Measurements from ENCODE around the gene CCDC91.
"Not testable (repeated sequence)": the region's sequence is repeated elsewhere in the genome, so short reads cannot be mapped to it uniquely, and the experiment has no call there.

CCDC91 gene

GRCh38 chr12:28306535-28306934 lies 116.3 kb downstream of the CCDC91 start:
- no peak for DNase-seq

DNA sequence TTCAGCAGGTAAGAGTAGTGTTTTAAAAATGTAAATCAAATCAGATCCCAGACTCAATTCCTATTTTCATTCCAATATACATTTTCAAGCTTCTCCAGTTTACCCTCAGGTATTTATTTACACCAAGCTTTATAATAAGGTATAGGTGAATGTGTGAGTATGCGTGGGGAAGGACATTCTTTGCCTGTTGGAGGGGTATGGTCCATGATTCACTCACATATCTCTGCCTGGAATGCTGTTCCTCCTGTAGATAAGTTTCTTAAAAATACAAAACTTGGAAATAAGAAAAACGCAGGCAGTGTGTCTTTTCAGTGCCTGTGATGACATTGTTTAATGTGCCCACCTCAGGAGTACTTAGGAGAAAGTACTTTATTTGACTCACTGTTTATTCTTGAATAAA lies 118.6 kb downstream of the CCDC91 start:
- no peak for DNase-seq

DNA sequence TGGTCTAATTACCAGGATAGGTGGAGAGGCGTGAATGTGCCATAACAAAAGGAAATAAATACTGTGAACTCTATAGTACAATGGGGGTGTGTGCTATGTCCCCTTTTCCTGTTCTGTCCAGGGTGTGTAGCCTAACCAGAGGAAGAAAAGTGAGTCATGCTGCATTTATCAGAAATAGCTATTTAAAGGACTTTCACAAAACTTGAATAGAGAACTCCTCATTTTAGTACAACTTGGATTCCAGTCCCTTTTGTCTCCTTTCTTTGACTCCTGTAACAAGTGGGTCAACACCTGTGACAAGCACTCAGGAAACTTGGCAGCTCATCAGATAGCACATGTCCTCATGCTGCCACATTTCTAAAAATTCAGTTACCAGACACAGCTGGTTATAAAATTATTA lies 123.4 kb downstream of the CCDC91 start:
- DNase-seq = no peak

- no peak for DNase-seq
Observed at GRCh38 chr12:28316049-28316448, 125.8 kb downstream of the CCDC91 start.

GRCh38 chr12:28318273-28318672 lies 128.0 kb downstream of the CCDC91 start:
- no peak for DNase-seq

DNA sequence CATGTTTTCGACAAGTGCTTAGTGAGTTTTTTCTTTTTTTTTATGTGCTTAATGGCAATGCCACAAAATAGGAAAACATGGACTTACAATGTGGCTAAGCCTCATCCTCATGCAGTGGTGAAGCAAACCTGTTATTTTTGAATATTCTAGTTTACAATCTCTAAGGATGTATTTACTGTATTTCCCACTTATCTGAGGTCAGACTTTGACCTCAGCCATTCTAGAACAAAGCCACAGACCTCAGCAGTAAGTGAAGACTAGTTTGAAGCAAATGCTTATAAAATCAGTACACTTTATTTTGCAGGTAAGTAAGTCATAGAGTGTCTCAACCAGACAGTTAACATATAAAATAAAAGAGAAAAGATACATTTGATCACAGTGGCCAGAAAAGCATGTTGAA lies 130.1 kb downstream of the CCDC91 start:
- DNase-seq = no peak

GRCh38 chr12:28327722-28328121 lies 137.5 kb downstream of the CCDC91 start:
- DNase-seq = no peak

- DNase-seq = no peak
Observed at GRCh38 chr12:28328967-28329366, 138.7 kb downstream of the CCDC91 start.

GRCh38 chr12:28329727-28330126 lies 139.5 kb downstream of the CCDC91 start:
- DNase-seq = not testable (repeated sequence)

- DNase-seq = not testable (repeated sequence)
Observed at GRCh38 chr12:28330232-28330631, 140.0 kb downstream of the CCDC91 start.

- DNase-seq = no peak
Observed at GRCh38 chr12:28331130-28331529, 140.9 kb downstream of the CCDC91 start.

DNA sequence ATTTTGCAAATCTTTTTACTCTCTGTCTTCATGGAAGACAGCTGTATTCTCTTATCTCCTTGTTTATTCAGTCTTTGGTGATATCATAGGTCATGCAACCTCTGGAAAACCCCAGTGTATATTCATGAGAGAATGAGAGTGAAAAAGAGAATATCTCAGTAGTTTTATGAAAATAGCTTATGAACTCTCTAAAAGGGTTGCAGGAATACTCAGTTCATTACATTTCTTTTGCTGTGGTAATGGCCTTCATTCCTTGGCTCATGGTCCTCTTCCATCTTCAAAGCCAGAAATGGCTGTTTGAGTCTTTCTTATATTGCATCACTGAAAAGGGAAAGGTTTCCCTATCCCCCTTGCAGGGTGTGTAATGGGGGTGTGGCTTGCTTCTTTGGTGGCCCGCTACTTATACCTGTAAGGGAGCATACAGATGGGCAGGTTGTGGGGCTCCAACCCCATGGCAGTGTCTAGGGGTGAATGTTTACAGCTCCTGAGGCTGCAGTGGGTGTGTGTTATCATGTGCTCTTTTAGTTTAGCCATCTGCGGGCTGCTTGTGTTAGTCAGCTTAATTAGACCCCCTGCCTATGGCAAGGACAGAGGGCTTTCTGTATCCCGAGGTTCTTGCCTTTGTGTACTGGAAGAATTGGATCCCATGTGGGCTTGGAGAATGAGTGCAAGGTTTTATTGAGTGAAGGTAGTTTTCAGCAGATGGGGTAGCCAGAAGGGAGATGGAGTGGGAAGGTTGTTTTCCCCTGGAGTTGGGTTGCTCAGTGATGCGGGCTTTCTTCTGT lies 150.2 kb downstream of the CCDC91 start:
- no peak for DNase-seq

DNA sequence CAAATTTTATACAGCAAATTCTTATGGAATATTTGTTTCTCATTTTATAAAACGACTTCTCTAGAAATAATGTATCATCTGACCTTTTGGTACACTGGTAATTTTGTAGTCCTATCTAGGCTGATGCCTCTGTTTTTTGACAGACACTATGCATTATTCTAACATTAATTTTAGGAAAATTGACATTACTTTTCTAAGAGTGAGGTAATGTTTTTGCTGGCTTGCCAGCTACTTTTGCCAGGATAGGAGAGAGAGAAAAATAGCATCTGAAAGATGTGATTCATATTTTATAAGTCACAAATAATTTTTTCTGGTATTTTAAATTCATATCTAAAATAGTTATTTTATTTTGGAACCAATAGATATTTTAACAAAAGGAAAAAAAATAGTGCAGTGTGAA lies 153.5 kb downstream of the CCDC91 start:
- no peak for DNase-seq

DNA sequence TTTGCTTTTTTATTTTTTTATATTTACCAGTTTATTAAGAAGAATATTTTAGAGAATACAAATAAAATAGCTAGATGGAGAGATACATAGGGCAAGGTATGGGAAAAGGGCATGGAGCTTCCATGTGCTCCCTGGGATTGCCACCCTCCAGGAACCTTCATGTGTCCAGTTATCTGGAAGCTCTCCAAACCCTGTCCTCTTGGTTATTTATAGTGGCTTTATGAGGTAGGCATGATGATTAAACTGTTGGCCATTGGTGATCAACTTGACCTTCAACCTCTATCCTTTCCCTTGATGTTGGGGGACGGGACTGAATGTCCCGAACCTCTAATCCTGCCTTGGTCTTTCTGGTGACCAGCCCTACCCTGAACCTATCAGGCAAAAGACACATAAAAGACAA lies 156.3 kb downstream of the CCDC91 start:
- no peak for DNase-seq

- DNase-seq = no peak
Observed at GRCh38 chr12:28349196-28349595, 158.9 kb downstream of the CCDC91 start.

DNA sequence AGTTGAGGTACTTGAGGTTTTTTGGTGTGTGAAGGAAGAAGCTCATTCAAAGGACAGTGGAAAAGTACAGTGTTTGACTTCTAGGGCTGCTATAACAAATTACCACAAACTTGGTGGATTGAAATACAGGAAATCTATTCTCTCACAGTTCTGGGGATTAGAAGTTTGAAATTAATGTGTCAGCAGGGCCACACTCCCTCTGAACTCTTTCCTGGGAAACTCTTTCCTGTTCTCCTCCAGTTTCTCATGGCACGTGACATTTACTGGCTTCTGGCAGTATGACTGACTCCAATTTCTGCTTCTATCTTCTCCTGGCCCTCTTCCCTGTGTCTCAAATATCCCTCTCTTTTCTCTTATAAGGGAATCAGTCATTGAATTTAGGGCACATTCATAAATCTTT lies 160.2 kb downstream of the CCDC91 start:
- no peak for DNase-seq

- no peak for DNase-seq
Observed at GRCh38 chr12:28351414-28351813, 161.2 kb downstream of the CCDC91 start.

GRCh38 chr12:28355161-28355560 lies 164.9 kb downstream of the CCDC91 start:
- no peak for DNase-seq

GRCh38 chr12:28360253-28360652 lies 170.0 kb downstream of the CCDC91 start:
- DNase-seq = no peak

DNA sequence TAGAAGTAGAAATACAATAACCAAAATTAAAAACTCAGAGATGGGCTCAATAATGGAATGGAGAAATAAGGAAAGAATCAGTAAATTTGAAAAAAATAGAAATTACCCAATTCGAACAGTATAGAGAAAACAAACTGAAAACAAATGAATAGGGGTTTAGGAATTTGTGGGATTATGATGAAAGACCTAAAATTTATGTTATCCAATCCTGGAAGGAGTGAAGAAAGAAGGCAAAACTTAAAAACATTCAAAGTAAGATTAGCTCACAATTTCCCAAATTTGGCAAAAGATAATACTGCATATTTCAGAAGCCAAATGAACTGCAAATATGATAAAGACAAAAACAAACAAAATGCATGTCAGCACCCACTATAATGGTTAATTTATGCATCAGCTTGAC lies 177.1 kb downstream of the CCDC91 start:
- DNase-seq = no peak

DNA sequence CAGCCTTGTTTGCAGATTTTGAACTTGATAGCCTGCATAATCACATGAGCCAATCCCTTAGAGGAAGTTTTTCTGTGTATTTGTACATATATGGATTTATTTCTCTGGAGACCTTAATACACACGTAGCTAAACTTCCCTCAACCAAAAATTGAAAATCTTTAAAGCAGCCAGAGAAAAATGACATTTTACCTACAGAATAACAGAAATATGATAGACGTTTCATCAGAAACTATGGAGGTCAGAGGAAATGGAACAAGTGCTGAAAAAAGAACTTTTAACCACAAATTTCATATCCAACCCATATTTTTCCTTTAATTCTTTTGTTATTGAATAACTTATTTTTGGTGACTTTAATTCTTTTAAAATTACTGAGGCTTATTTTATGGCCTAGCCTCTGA lies 177.7 kb downstream of the CCDC91 start:
- no peak for DNase-seq

DNA sequence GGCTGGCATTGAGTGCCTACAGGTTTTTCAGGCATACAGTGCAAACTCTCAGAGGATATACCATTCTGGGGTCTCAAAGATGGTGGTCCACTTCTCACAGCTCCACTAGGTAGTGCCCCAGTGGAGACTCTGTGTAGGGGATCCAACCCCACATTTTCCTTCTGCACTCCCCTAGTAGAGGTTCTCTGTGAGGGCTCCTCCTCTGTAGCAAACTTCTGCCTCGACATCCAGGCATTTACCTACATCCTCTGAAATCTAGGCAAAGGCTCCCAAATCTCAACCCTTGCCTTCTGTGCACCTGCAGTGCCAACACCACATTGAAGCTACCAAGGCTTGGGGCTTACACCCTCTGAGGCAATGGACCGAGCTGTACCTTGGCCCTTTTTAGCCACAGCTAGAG lies 179.2 kb downstream of the CCDC91 start:
- DNase-seq = no peak

GRCh38 chr12:28374556-28374955 lies 184.3 kb downstream of the CCDC91 start:
- no peak for DNase-seq

GRCh38 chr12:28378736-28379135 lies 188.5 kb downstream of the CCDC91 start:
- DNase-seq = no peak

DNA sequence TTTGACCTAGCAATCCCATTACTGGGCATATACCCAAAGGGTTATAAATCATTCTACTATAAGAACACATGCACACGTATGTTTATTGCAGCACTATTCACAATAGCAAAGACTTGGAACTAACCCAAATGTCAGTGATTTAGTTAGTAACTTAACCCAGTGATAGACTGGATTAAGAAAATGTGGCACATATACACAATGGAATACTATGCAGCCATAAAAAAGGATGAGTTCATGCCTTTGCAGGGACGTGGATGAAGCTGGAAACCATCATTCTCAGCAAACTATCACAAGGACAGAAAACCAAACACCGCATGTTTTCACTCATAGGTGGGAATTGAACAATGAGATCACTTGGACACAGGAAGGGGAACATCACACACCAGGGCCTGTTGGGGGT lies 189.5 kb downstream of the CCDC91 start:
- not testable (repeated sequence) for DNase-seq

All from NCI-H345 (cell line).